Stimulated activated CD8-positive, alpha-beta memory T cell treated with anti-CD3 and anti-CD28 coated beads, Interleukin-15, amount 100 ng/mL, for 48 hours (primary cell): Measurements from ENCODE around the gene AKAP8L.

Experiments
- DNase-seq, 2 donors: peaks; one replicate each; pipeline ENCODE4 v3.0.0-alpha.2; 2020; ENCODE audit warnings: low read depth in 2 of 2

Gene AKAP8L, protein sequence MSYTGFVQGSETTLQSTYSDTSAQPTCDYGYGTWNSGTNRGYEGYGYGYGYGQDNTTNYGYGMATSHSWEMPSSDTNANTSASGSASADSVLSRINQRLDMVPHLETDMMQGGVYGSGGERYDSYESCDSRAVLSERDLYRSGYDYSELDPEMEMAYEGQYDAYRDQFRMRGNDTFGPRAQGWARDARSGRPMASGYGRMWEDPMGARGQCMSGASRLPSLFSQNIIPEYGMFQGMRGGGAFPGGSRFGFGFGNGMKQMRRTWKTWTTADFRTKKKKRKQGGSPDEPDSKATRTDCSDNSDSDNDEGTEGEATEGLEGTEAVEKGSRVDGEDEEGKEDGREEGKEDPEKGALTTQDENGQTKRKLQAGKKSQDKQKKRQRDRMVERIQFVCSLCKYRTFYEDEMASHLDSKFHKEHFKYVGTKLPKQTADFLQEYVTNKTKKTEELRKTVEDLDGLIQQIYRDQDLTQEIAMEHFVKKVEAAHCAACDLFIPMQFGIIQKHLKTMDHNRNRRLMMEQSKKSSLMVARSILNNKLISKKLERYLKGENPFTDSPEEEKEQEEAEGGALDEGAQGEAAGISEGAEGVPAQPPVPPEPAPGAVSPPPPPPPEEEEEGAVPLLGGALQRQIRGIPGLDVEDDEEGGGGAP

DNA sequence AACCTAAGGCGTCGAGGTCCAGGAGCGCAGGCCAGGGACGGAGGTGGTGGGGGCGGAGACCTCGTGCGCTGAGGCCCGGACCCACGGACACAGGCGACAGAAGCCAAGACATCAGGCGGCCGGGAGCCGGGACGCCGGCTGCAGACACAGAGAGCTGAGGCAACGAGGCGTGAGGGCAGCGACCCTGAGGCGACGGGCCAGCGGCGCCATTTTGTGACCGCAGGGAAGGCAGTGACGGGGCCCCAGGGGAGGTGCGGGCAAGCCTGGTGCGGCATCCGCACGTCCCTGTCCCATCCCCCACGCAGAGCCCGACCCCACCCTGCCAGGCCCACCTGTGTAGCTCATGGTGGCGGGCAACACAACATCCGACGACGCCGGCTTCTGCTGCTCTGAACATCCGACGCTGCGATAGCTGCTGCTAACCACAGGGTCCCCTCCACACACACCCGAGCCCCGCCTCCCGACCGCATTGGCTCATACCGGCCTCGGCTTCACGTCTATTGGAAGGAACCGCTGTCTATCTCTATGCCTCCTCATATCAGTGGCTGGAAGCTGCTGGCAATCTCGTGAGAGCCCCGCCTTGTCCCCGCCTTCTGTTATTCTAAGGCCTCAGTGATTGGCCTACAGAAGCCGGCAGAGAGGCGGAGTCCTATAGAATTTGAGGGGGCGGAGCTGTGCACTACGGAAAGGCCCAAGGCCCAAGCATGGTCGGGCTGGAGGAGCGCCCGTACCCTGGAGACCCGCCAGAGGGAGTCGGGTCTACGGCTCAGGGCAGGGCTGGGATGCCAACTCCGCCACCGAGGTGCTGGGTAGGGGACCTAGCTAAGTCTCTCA, at the start of gene AKAP8L:
TSS of gene AKAP8L (minus strand) at position 410 of the 834 bp plus-strand sequence. CDS start at position 345, 65 bp downstream.
- peak; percentile 96 to 98 for DNase-seq

DNA sequence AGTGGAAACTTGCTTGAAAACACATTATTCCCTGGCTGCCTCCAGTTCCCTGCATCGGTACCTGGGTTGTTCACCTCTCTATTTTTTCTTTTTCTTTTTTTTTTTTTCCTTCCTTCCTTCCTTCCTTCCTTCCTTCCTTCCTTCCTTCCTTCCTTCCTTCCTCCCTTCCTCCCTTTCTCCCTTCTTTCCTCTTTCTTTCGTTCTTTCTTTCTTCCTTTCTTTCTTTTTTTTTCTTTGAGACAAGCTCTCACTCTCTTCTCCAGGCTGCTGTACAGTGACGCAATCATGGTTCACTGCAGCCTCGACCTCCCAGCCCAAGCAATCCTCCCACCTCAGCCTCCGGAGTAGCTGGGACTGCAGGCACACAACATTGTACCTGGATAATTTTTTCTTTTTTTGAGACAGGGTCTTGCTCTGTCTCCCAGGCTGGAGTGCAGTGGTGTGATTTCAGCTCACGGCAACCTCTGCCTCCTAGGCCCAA, 49.0 kb upstream of the AKAP8L start:
- no peak for DNase-seq

DNA sequence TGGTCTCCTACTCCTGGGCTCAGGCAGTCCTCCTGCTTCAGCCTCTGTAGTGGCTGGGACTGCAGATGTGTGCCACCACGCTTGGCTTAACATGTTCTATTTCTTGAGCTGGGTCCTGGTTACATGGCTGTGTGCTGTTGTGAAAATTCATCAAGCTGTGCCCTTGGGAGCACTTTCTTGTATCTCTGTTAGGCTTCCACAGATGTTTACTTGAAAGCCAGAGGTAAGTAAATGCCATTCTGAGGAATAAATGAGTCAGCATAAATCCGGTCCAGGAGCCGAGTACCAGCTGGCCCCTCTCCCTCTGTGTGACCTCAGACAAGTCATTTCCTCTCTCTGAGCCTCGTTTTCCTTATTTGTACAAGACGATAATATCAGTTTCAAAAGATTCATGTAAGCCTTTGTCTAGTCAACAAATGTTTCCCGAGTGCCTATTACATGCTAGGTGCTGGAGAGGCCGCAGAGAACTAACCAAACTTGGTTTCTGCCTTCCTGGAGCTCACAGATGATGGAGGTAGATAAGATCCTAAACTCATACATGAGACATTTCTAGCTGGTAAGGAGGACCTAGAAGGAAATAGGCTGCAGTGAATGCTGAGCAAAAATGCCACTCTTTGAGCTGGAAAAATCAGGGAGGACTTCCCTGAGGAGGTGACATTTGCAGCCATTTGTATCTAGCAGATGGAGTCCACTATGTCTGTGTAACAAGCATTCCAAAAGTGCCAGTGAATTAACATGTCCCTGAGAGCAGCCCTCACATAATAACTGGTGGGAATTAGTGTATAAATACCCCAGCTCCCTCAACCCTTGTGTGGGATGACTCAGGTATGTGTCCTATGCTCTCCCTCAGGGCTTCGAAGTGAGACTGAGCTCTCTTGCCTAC, 48.3 kb upstream of the AKAP8L start:
- DNase-seq = peak; percentile 48 to 57

DNA sequence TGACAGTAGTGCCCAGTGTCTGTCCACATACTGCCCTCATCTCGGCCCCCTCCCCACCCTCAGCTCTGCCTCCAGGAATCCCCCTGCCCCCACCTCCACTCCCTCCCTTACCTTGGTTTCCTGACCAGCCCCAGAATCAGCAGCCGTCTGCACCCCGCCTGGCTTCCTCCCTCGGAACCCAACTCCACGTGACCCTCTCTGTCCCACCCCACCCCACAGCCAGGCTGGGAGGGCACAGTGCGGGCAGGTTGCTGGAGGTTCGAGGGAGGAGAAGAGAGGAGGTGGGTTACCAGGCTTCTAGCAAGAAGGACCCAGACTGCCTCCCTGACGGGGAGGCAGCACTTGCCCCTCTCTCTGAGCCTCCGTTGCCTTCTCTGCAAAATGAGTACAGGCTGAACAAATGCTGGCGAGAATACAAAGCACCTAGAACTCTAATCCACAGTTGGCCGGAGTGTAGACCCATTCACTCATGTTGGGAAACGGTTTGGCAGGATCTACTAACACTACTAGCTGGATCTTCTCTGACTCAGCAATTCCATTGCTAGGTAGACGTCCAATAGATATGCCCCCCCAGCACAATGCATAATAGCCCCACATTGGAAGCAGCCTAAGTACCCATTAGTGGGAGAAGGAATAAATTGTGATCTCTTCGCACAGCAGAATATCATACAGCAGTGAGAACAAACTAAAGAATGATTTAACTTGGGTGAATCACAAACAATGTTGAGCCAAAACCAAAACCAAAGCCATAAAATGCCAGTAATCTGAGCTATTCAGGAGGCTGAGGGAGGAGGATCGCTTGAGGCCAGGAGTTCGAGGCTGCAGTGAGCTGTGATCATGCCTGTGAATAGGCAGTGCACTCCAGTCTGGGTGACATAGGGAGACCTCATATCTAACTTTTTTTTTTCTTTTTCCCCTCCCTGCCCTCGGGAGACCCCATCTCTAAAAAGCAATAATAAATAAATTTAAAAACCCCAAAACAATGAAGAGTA, 45.9 kb upstream of the AKAP8L start, which contains the start of gene RASAL3:
TSS of gene RASAL3 (minus strand) at position 151 of the 992 bp plus-strand sequence. CDS start 186 bp downstream, outside the sequence.
- peak; percentile 56 to 69 for DNase-seq

DNA sequence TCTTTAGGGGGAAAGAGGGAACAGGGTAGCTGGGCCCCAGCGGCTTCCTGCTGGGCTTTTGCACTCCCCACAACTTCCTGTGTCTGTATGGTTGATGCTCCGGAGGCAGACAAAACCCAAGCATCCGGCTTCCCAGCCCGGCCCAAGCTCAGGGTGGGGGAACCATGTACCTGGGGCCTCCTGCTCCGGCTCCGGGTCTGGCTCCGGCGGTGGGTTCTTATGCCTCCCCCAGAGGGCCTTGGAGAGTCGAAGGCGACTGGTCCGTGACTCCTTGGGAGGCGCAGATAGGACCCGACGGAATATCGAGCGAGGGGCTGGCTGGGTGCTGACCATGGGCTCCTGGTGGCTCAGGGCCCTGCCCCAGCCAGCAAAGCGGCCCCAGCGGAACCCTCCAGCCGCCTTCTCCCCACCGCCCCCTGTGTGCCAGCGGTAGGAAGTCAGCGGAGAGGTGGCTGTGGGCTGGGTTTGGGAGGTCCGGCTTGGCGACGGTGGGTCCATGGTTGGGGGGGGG, 45.1 kb upstream of the AKAP8L start:
- DNase-seq = peak; percentile 62 to 68

DNA sequence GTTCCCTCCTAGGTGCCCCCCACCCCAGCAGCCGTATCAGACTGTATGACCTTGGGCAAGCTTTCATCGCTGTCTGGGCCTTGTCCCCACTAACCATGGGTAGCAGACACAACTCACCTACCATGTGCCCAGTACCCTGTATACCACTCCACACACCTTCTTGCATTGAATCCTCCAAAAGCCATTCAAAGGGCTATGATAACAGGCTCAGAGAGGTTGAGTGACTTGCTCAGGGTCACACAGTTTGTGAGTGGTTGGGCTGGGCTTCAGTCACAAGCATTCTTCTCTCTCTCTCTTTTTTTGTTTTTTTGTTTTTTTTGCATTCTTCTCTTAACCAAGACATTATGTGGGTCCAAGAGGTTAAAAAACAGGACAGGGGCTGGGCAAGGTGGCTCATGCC, 42.9 kb upstream of the AKAP8L start:
- DNase-seq = no peak

DNA sequence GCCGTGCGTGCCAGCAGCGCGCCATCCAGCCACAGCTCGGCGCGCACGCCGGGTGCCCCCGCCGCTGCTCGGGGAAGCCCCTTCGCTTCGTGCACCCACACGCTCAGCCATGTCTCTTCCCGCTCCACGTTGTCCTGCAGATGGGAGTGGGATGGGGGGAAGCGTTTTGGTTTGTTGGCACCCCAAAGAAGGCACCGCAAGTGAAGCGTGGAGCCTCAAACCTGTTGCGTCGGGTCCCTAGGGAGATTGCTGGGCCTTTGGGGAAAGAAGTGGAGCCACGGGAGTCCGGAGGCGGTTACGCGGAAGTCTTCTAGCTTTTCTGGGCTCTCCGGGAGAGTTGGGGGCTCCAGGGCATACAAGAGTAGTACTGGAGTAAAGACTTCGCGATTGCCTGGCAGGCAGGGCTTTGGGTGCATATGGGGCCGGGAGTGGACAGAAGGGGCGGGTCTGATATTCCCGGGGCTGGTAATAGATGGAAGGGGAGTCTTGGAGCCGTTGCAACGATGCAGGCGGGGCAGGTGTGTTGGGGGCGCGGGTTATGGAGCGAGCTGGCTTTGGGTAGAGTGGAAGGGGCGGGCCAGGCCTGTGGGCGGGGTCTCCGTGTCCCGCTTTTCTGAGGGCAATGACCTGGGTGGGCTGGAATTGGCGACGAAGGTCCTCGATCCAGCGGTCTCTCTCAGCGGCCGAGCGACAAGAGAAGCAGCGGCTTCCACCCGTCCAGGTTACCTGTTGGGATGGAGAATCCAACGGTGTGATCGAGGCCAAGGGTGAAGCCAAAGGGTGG, 39.1 kb upstream of the AKAP8L start:
- DNase-seq = no peak

DNA sequence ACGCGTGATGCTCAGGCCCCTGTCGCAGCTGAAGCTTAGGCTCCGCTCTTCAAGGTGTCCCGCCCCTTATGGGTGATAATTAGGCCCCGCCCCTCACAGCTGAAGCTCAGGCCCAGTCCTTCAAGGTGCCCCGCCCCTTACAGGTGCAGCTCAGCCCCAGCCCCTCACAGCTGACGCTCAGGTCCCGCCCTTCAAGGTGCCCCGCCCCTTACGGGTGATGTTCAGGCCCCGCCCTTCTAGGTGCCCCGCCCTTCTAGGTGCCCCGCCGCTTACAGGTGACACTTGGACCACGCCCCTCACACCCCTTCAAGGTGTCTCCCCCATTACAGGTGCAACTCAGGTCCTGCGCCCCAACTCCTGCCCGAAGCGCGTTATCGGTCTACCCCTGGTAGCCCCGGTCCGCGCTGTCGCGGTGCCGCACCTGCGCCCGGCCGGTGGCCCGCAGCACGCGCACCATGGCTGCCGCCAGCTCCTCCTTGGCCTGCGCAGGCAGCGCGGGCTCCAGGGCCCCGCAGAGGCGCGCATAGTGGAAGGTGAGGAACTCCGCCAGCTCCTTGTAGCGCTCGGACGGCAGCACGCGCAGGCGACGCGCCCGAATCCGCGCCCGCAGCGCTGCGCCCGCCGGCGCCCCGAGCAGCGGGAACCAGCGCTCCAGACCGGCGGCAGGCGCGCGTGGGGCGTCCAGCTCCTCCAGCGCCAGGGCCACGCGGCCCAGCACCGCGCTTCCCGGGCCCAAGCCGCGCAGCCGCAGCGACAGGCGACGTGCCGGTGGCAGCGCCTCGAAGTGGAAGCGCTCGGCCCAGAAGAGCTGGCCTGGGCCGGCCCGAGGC, 38.3 kb upstream of the AKAP8L start:
- no peak for DNase-seq

DNA sequence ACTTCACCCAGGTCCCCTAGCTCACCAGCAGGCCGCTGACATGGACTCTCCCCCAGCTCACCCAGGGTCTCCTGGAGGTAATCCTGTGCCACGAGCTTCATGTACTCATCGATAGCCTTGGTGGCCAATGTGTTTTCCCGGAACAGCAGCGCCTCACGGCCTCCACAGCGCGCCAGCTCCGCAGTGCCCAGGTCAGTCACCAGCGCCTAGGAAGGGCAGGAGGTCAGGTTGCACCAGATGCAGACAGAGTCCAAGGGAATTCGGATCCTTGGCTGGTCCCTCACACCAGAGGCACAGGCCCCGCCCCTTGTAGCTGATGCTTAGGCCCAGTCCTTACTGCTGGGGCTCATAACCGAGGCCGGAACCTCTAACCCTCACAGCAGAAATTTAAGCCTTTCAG, 37.7 kb upstream of the AKAP8L start:
- DNase-seq = no peak

DNA sequence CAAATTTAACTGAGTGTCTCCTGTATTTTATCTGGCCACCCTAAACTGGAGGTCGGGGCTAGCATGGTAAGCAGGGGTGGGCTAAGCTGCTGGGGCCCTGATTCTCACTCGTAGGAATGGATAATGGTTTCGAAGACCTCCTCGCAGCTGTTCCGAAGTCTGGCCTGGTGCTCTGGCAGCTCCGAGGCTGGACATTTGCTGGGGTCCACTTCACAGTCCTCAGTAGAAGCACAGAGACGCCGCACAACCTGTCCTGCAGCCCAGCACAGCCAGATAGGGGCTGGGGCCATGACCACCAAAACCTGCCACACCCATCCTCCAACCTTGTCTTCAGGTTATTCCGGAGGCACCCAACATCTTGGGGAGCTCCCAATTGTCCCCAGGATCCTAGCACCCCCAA, 37.2 kb upstream of the AKAP8L start:
- DNase-seq = no peak

DNA sequence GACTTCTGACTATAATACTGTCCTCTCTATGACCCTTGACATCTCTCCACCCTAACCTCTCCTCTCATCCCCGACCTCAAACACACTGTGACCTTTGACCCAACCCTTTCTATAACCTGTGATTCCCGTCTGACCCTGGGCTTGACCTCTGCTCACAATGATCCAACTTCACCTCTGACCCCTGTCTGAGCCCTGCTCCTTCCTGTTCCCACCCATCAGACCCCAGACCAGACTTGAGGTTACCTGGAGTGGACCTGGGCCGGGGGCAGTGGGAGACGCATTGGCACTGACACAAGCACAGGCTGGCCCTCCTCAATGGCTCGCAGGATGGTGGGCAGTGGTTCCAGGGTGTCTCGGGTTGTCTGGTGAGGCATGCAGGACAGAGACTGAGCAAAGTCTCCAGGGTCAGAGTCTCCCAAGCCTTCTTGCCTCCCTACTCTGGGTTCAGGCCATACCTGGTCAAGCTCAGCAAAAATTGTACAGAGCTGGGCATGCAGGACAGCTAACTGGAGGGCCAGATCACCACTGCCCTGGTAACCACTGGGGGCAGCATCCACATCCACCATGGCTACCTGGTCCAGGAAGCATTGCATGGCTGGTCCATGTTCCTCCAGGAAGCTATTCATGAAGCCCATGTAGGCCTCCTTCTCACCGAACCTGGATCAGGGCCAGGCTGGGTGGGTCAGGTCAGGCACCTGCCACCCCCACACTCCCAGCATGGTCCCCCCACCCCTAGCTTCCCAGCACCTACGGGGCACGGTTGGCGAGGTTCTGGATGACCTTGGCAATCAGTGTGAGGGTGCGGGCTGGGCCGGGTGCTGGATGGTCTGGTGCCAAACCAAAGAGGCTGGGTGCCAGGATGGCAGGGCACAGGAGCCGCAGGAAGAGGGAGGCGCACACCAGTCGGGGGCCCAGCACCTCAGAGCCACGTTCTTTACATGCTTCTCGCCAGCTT, 35.4 kb upstream of the AKAP8L start:
- no peak for DNase-seq

DNA sequence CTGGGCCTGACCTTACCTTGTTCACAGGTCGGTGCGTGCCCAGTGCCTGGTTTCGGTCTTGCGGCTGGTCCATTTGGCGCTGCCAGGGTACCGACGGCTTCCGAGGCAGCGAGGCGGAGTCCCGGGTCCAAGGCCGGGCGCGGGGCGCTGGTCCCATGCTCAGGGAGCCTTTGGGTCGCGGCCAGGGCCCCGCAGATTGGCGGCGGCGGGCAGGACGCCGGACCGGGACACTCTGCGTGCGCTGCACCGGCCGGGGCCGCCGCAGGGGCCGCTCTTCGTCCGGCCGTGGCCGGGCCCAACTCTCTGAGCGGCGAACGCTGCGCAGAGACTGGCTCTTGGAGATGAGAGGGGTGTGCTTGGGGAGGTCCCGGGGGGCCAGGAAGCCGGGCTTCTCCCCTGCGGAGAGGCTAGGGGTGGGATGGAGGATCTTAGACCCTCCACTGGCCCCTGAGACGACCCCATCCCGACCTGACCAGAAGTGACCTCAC, 34.3 kb upstream of the AKAP8L start:
- no peak for DNase-seq

DNA sequence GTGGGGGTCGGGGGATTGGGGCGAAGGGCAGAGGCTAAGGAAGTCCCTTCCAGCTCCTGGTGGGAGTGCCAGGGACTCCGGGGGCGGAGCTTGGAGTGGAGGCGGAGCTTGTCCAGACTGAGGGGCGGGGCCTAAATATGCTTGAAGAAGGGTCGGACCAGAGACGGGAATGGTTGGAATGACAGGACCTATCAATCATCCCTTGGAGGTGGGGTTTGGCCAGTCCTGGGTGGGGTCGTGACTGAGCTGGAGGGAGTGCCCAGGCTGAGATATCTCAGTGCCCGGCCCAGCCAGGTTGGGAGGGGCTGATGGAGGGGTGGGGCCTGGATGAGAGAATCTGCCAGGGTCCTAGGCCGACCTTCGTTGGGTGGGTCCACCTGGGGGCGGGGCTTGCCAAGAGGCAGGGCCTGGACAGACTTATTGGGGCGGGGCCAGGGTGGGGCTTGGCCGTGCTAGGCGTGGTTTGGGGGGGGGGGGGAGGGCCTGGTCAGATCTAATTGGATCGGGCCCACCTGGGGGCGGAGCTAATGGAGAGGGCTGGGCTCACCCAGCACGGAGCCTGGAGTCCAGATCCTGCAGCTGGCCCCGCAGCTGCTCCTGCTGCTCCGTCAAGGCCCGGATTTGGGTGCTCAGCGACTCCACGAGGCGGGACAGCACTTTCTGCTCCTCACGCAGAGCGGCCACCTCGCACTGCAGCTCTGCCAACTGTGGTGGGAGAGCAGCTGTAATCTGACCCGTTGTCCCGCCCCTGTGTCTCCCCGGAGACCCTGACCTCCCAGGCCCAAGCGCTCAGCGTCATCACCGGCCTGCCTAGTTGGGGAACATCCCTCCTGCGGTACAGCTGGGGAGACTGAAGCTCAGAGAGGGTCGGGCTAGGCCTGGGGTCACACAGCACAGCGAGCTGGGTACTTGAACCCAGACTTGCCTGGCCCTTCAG, 33.6 kb upstream of the AKAP8L start:
- DNase-seq = no peak

DNA sequence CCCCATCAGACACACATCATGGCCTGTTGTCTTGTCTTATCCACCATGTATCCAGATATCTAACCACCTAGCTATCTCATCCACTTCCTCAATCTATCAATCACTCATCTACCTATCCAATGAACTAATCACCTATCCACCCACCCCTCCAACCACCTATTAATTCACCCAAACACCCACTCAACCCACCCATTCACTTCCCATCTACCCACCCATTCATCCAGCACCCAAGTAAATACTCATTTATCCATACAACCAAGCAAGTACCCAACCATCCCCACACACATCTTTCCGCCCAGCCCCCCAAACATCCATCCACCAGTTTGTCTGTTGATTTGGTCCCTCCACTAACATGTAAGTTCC, 31.7 kb upstream of the AKAP8L start:
- DNase-seq = no peak
